Esophagus squamous epithelium (tissue), 4 donors: ENCODE measurements around the gene B9D2.

Experiments
- POLR2A ChIP-seq, 4 donors: fragments of 450-650 bp; IDR thresholded peaks; one replicate each; pipeline ENCODE4 v1.6.1; 2017; ENCODE audit warnings: antibody characterized with exemption in 4 of 4, mild to moderate bottlenecking in 4 of 4, moderate library complexity in 3 of 4
- TF ChIP-seq, protein P1 (sequence below), 6 experiments: fragments of 450-650 bp in 4 of 6; fragments of 200-600 bp in 2 of 6; sonication (generic) in 2 of 6; IDR thresholded peaks; one replicate each; pipeline ENCODE4 v1.5.1; 2016 to 2019; ENCODE audit warnings: antibody characterized with exemption in 6 of 6, mild to moderate bottlenecking in 4 of 6, moderate library complexity in 4 of 6

- TF ChIP-seq, protein P1, sequence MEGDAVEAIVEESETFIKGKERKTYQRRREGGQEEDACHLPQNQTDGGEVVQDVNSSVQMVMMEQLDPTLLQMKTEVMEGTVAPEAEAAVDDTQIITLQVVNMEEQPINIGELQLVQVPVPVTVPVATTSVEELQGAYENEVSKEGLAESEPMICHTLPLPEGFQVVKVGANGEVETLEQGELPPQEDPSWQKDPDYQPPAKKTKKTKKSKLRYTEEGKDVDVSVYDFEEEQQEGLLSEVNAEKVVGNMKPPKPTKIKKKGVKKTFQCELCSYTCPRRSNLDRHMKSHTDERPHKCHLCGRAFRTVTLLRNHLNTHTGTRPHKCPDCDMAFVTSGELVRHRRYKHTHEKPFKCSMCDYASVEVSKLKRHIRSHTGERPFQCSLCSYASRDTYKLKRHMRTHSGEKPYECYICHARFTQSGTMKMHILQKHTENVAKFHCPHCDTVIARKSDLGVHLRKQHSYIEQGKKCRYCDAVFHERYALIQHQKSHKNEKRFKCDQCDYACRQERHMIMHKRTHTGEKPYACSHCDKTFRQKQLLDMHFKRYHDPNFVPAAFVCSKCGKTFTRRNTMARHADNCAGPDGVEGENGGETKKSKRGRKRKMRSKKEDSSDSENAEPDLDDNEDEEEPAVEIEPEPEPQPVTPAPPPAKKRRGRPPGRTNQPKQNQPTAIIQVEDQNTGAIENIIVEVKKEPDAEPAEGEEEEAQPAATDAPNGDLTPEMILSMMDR (IDR thresholded peaks at IDR 0.05): no peak
- TF ChIP-seq POLR2A (IDR thresholded peaks at IDR 0.05): no peak
Measured at GRCh38 chr19:41311613-41312012, 52.3 kb downstream of the B9D2 start.
